Measurements from ENCODE around the gene MICAL2.

MICAL2 gene

DNA sequence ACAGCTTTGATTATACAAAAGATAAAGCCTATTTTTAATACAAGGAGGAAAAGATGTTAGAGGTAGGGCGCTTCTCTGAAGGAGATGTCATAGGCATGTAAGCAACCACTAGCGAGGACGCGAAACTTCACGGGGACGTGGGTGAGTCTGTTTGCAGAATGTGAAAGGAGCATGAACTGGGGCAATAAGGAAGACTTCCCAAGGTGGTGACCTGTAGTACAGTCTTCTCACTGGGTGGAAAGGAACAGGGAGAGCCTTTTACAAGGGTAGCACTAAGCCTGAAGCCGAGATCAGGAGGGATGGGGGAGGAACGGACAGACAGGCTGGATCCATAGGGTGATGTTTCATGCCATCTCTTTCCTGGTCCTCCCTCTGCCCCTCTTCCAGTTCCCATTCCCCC is 10.0 kb upstream of the MICAL2 start:
- no peak for DNase-seq
- no peak overlapping the region for H3K27ac ChIP-seq
- H3K4me3 ChIP-seq (ENCODE audit: low read depth, low read length) = no peak overlapping the region
- no peaks in the 10 kb centered on the region for H3K27me3 ChIP-seq (ENCODE audit: insufficient read depth, low read depth, severe bottlenecking)
- H3K9me3 ChIP-seq (ENCODE audit: severe bottlenecking) = no peaks in the 10 kb centered on the region
- no peaks in the 10 kb centered on the region for H3K36me3 ChIP-seq
- TF ChIP-seq CTCF (IDR thresholded peaks at IDR 0.05; ENCODE audit: low read depth, low read length) = no peak

DNA sequence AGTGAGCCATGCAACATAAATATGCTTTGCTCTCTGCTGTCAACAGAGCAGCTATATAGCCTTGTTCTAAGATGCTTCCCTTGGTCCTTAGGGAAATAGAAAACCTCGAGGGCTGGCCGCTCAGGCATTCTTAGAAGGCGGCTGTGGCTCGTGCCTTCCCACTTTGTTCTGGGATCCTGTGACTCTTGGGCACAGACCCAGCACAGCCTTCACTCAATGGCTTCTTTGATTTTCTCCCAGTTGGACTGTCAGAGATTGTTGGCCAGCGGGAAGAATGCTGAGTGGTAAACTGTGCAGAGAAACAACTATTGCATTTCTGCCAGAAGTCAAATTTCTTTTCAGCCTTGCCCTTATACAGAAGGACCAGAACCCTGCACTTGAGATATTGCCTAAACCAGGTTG is 9.5 kb upstream of the MICAL2 start:
- no peak overlapping the region for H3K4me3 ChIP-seq (ENCODE audit: low read depth, low read length)
- no peaks in the 10 kb centered on the region for H3K36me3 ChIP-seq
- H3K27me3 ChIP-seq (ENCODE audit: insufficient read depth, low read depth, severe bottlenecking) = no peaks in the 10 kb centered on the region
- no peaks in the 10 kb centered on the region for H3K9me3 ChIP-seq (ENCODE audit: severe bottlenecking)
- no peak overlapping the region for H3K27ac ChIP-seq
- no peak for DNase-seq
- no peak for TF ChIP-seq CTCF (IDR thresholded peaks at IDR 0.05; ENCODE audit: low read depth, low read length)

- Histone ChIP-seq H3K27me3 (ENCODE audit: insufficient read depth, low read depth, severe bottlenecking) (no peaks in the 10 kb centered on the region), H3K27ac (no peak overlapping the region), H3K9me3 (ENCODE audit: severe bottlenecking) (no peaks in the 10 kb centered on the region), H3K4me3 (ENCODE audit: low read depth, low read length) (no peak overlapping the region), H3K36me3 (no peaks in the 10 kb centered on the region)
- DNase-seq = no peak
- TF ChIP-seq CTCF (IDR thresholded peaks at IDR 0.05; ENCODE audit: low read depth, low read length) = no peak
Measured at GRCh38 chr11:12101318-12101717, 9.1 kb upstream of the MICAL2 start.

DNA sequence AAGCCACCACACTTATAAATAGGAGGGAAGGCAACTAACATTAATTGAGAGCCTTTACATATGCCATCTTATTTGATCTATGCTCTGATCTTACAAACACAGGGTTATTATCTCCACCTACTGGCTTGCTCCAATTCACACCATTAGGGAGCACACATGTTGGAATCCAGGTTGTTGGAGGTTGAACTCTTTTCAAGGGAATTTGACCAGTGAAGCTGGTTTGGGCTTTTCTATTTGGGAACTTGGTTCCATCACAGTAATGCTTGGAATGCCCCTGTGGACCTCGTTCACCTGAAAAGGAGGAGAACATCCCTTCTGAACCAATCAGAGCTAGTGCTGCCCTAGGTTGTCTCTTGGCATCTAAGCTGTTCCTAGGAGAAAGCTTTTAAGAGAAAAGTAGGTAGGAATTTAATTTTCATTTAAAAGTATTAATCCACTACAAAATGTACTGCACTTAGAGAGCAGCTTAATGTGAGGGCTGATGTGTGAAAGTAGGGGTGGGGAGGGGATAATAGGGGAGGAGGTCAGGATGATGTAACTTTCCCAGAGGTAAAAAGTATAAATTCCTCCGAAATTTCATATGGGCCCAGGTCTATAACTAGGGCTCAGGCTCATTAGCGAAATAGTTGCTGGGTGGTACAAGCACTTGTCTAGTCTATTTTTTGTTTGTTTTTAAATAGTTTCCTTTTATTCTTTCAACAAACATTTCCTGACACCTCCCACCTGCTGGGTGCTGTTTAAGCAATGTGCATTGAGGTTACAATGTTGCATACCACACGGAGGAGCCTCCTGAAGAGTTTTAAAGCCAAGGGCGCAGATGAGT is 7.6 kb upstream of the MICAL2 start:
- no peak overlapping the region for H3K27ac ChIP-seq
- TF ChIP-seq CTCF (IDR thresholded peaks at IDR 0.05; ENCODE audit: low read depth, low read length) = no peak
- DNase-seq = no peak
- H3K36me3 ChIP-seq = no peaks in the 10 kb centered on the region
- H3K9me3 ChIP-seq (ENCODE audit: severe bottlenecking) = no peaks in the 10 kb centered on the region
- no peak overlapping the region for H3K4me3 ChIP-seq (ENCODE audit: low read depth, low read length)
- H3K27me3 ChIP-seq (ENCODE audit: insufficient read depth, low read depth, severe bottlenecking) = no peaks in the 10 kb centered on the region

DNA sequence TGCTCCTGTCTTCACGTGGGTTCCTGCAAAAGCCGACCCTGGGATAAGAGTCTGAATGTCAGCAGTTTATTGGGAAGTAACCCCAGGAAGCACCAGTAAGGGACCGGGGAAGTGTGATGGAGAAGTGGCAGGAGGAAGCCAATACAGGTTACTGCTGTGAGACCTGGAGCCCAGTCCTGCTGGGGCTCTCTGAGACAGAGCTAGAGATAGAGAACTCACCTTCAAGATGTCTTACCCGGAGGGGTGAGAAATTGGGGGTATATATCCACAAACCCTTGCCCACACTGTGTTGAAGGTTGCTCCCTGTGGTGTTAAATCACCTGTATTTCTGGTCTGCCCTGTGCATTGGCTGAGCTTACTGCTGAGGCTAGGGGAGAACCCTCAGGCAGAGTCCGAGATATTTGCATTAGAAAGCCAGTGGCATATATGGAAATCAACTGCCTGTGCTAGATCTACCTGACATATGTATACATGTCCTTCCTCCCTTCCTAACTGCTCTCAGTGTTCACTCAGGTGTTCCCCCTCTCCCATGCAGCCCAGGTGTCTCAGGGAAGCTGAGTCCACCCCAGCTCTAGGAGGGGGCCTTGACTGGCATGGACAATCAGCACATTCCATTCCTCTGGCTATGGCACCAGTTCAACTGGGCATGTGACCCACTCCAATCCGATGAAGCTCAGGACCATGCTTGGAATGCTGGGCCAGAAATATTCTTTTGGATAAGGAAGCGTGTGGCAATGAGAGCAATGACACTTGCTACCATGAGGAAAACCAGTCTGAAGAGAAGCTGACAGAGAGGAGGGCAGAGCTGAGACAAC is 6.8 kb upstream of the MICAL2 start:
- no peak for TF ChIP-seq CTCF (IDR thresholded peaks at IDR 0.05; ENCODE audit: low read depth, low read length)
- Histone ChIP-seq H3K36me3 (no peaks in the 10 kb centered on the region), H3K27ac (no peak overlapping the region), H3K9me3 (ENCODE audit: severe bottlenecking) (no peaks in the 10 kb centered on the region), H3K27me3 (ENCODE audit: insufficient read depth, low read depth, severe bottlenecking) (no peaks in the 10 kb centered on the region), H3K4me3 (ENCODE audit: low read depth, low read length) (no peak overlapping the region)
- no peak for DNase-seq

All from WERI-Rb-1 (cell line).